HEK293 (cell line): Measurements from ENCODE around the gene NBPF11.
"Not testable (repeated sequence)": the region's sequence is repeated elsewhere in the genome, so short reads cannot be mapped to it uniquely, and the experiment has no call there.

Source experiments
- CTCF ChIA-PET: fragments of 350-600 bp; formaldehyde crosslinking; extraction: SDS; loops from one replicate; lab custom pipeline; 2021; ENCODE audit warnings: antibody characterized with exemption; lab: Yijun Ruan, JAX
- POLR2A ChIA-PET: fragments of 300-600 bp; formaldehyde crosslinking; extraction: SDS; loops from one replicate; lab custom pipeline; 2020; ENCODE audit warnings: antibody characterized with exemption, inconsistent platforms; lab: Yijun Ruan, JAX
- H3K27ac ChIP-seq: fragments of 200-500 bp; sonication (Bioruptor generic); 2 replicates; pipeline ENCODE4 v1.5.1; 2014; ENCODE audit warnings: low read depth, low read length, control low read depth, inconsistent platforms; ENCODE audit errors: extremely low read depth
- H3K36me3 ChIP-seq, 2 experiments: fragments of 200-500 bp in 1 of 2; sonication (Bioruptor generic) in 1 of 2; 1 replicate in 1 of 2; 2 replicates in 1 of 2; pipeline ENCODE4 v1.5.1; 2014 to 2017; ENCODE audit warnings: inconsistent platforms in 2 of 2, low read length in 2 of 2; ENCODE audit not compliant: control insufficient read depth in 2 of 2, insufficient read depth in 1 of 2
- H3K4me1 ChIP-seq: fragments of 200-500 bp; sonication (Bioruptor generic); 2 replicates; pipeline ENCODE4 v1.5.1; 2014; ENCODE audit warnings: mild to moderate bottlenecking, low read length, inconsistent platforms; ENCODE audit not compliant: control insufficient read depth, insufficient read depth
- H3K4me3 ChIP-seq: 2 replicates; pipeline ENCODE4 v1.5.1; 2011; ENCODE audit warnings: low read depth, mild to moderate bottlenecking, control low read depth, low read length, moderate library complexity
- H3K9me3 ChIP-seq: fragments of 200-500 bp; sonication (Bioruptor generic); 2 replicates; pipeline ENCODE4 v1.5.1; 2014; ENCODE audit warnings: low read depth, low read length, inconsistent platforms; ENCODE audit not compliant: control insufficient read depth, insufficient read depth

The NBPF11 gene

GRCh38 chr1:148077458-148077857 lies 74.6 kb downstream of the NBPF11 start:
- H3K9me3 ChIP-seq, POLR2A ChIA-PET, H3K4me1 ChIP-seq, H3K36me3 ChIP-seq, CTCF ChIA-PET, H3K4me3 ChIP-seq, H3K27ac ChIP-seq: not testable (repeated sequence)

GRCh38 chr1:148073392-148073791 lies 78.7 kb downstream of the NBPF11 start:
- POLR2A ChIA-PET, H3K4me1 ChIP-seq, CTCF ChIA-PET, H3K36me3 ChIP-seq, H3K4me3 ChIP-seq, H3K9me3 ChIP-seq, H3K27ac ChIP-seq: not testable (repeated sequence)

DNA sequence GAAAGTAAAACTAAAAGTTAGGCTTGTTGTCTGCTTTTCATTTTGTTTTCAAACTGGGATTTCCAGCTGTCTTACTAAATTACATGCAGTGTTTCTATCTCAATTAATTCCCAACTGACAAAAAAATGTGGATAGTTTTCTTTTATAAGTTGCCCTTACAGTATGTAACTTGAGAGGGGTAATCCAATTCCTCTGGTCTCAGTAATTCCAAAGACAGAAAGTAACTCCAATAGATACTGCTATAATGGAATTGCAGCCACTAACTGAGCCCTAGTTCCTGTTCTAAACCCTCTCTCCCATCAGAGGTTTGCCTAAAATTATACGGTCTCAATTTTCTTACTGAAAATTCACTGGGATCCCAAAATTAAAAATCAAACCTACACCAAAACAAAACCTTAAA lies 83.5 kb downstream of the NBPF11 start:
- CTCF ChIA-PET, POLR2A ChIA-PET, H3K27ac ChIP-seq, H3K4me3 ChIP-seq, H3K36me3 ChIP-seq, H3K9me3 ChIP-seq, H3K4me1 ChIP-seq: not testable (repeated sequence)

- POLR2A ChIA-PET, H3K4me1 ChIP-seq, H3K9me3 ChIP-seq, CTCF ChIA-PET, H3K36me3 ChIP-seq, H3K4me3 ChIP-seq, H3K27ac ChIP-seq: not testable (repeated sequence)
Measured at GRCh38 chr1:148068201-148068600, 83.9 kb downstream of the NBPF11 start.

- H3K4me3 ChIP-seq, H3K9me3 ChIP-seq, POLR2A ChIA-PET, CTCF ChIA-PET, H3K27ac ChIP-seq, H3K4me1 ChIP-seq, H3K36me3 ChIP-seq: not testable (repeated sequence)
Measured at GRCh38 chr1:148060294-148060701, 91.8 kb downstream of the NBPF11 start.

DNA sequence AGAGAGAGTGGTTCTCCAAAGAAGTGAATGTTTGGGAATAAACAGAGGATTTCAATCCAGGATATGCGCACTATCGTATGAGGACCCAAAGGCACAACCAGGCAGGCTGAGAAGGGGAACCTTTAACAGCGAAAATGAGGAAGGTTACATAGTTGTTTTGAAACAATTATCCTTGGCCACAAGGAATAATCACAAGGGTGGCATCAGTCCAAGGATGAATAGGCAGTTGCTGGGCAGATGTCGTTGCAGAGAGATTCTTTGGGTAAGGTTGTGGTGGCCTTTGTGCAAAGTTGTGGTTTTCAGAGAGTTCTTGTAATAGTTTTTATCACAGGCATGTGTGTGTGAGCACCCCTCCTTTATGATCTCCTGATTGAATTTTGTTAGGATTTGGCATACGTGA lies 94.7 kb downstream of the NBPF11 start:
- H3K27ac ChIP-seq, H3K36me3 ChIP-seq, H3K9me3 ChIP-seq, H3K4me1 ChIP-seq, POLR2A ChIA-PET, CTCF ChIA-PET, H3K4me3 ChIP-seq: not testable (repeated sequence)
